ENCODE measurements around the gene SH3BGR.
"Not testable (repeated sequence)": the region's sequence is repeated elsewhere in the genome, so short reads cannot be mapped to it uniquely, and the experiment has no call there.

SH3BGR gene

GRCh38 chr21:39451332-39452206 lies at the start of gene SH3BGR:
Gene SH3BGR (plus strand): TSS chr21:39451970. CDS start chr21:39452097, 127 bp downstream.
- DNase-seq: no peak

GRCh38 chr21:39406065-39406464 lies 45.7 kb upstream of the SH3BGR start:
- no peak for DNase-seq

GRCh38 chr21:39419204-39419603 lies 32.6 kb upstream of the SH3BGR start:
- DNase-seq: not testable (repeated sequence)

DNA sequence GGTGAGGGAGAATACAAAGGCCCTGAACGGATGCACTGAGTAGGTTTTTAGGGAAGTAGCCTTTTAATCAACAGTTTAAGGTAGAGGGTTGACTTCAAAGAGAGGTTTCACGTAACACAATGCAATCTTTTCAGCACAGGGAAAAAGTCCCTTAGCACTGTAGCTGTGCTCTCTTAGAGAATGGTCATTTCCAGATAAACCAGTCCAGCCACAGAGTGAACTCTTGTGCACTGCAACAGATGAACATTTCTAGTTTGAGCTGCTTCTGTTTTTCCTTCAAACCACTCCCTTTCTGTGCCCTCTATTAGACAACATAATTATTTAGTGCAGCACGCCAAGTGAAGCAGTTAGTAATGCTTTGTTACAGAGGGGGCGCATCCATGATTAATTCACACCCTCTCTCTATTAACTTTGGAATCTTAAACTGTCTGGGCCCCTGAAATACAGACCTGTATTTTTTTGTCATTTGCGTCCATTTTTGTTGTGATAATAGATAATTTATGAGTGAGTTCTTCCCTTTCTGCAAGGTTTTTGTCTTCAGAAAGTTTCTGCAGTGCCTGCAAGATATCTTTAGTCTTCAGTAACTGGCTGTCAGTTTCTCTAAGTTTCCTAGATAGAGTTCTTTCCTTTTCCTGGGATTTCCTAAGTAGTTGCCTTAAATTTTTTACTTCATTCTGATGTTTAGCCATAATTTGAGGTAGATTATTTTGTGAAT lies 29.1 kb upstream of the SH3BGR start:
- DNase-seq: no peak

- no peak for DNase-seq
These were observed 22.3 kb upstream of the SH3BGR start for GRCh38 chr21:39429445-39429844.

GRCh38 chr21:39430016-39430415 lies 21.8 kb upstream of the SH3BGR start:
- no peak for DNase-seq

DNA sequence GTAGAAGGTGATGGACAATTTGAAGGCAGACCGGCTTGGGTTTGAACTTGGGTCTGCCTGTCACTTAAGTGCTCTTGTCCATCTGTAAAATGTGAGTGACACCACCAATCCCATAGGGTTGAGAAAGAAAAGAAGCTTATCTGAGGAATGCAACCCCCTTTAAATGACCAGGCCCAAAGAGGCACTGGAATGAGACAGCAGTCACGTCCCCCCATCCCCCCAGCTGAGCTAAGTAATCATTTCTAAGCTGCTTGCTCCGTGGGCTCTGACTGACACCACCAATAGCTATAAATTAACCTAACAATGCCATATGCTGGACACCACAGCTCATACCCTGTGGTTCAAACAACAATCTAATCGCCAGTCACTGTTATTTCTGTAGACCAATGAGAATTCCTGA lies 21.3 kb upstream of the SH3BGR start:
- no peak for DNase-seq

- DNase-seq: no peak
These were observed 20.8 kb upstream of the SH3BGR start for GRCh38 chr21:39430954-39431353.

GRCh38 chr21:39434950-39435349 lies 16.8 kb upstream of the SH3BGR start:
- no peak for DNase-seq

GRCh38 chr21:39439232-39439631 lies 12.5 kb upstream of the SH3BGR start:
- no peak for DNase-seq

GRCh38 chr21:39441502-39442475 lies 10.0 kb upstream of the SH3BGR start:
- DNase-seq: peak; percentile 23

DNA sequence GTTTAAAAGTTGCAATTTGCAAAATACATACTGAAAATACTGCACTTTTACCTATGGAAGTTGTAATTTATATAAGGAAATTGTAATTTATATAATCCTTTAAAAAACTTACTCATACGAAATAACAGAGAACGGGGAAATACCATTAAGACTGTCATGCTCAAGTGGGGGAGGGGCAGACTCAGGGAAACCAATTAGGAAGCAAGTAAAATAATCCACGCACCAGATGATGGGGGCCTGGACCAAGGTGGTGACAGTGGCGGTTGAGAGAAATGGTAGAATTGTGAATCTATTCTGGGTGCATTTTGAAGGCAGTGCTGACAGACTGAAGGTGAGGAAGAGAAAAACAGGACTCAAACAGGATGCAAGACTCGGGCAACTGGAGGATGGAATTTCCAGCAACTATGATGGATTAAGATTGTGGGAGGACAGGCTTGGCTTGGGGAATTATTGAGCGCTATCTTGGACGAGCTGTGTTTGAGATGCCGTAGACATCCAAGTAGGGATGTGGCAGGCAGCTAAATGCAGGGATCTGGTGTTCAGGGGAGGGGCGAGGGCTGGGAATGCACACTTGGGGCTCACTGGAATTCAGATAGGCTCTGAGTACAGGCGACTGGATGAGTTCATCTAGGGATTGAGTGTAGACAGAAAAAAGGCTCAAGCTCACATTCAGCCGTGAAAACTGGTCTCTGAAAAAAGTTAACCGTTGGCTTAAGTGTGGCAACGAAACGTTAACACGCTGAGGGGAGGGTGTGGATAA lies 7.2 kb upstream of the SH3BGR start:
- no peak for DNase-seq

- peak; percentile 90 for DNase-seq
These were observed 6.2 kb upstream of the SH3BGR start, which contains the start of gene LCA5L for GRCh38 chr21:39445321-39446269. Gene LCA5L (minus strand): TSS chr21:39445778. CDS start chr21:39428493, 17,285 bp downstream.

- DNase-seq: no peak
These were observed 4.5 kb upstream of the SH3BGR start for GRCh38 chr21:39447264-39447663.

- no peak for DNase-seq
These were observed 618 bp downstream of the SH3BGR start for GRCh38 chr21:39452207-39452969.

GRCh38 chr21:39452970-39453342 lies 1.2 kb downstream of the SH3BGR start:
- no peak for DNase-seq

DNA sequence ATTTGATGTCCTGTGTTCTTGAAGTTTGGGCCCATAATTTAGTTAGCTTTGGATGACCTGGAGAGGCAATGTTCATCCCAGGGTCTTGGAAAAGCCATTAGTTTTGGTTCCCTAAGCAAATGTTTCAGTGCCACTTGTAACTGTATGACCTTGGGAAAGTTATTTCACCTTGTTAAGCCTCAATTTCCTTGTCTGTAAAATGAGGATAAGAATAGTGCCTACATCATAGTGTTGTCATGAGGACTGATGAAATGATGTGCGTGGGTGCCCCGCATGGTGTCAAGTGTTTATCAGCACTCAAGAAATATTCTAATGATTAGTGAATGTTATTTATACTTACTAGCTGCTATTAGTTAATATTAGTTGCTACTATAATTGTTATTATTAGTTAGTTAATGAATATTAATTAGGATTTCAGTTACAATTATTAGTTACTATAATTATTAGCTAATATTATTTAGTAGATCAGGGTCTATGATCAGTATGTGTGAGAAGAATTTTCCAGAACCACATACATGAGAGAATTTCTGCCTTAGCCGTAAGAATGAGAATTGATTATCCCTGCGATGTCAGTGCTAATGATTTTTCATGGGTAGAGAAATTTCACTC lies 1.9 kb downstream of the SH3BGR start:
- no peak for DNase-seq

DNA sequence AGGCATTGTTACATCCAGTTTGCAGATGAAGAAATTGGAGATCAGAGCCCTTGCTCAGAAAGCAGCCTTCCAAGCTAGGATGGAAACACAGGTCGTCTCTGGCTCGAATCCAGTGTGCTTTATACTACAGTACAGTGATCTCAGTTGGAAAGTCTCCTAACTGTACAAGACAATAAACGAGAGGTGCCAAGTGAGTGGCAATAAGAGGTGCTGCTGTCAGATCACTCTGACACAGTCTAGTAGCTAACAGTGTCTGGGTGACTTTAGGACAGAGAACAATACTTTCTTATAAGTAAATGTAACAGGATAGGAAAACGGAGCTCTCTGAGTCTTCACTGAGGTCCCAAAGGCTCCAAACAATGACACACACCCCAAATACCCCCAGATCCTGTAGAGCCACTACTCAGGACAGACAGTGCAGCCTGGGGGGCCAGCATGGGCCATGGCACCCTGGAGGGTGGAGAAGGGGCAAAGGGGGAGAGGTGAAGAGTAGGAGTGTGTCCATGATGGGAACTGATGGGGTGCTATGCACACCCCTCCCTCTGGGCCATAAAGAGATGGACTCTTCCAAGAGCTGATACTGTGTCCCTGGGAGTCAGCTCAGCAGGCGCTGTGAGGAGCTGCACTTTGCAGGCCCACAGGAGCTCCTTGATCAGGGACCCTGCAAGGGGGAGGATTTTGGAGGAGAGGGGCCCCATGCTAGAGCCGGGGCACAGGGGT lies 3.3 kb downstream of the SH3BGR start:
- DNase-seq: no peak

DNA sequence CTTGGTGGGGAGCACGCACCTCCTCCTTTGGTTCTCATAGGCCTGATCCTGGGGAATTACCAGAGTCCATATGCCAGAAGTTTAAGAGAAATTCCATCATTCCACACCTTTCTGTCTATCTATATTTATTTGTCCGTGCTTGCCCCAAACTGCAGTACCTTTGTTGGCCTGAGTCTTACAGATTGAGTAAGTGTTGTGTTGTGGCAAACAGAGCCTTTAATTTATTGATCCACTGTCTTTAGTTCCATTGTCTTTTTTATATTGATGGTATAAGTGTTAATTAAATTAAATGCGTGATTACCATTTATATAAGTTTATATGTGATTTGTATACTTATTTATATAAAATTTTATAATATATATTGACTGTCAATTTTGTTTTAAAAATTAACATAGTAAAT lies 4.9 kb downstream of the SH3BGR start:
- DNase-seq: no peak

All from activated naive CD4-positive, alpha-beta T cell treated with anti-CD3 and anti-CD28 coated beads, Interleukin-2, amount 50 U/mL, for 16 hours (primary cell).